GM21737 (cell line): ENCODE results near the gene DGKZ.
A peak's percentile ranks its signal among the peaks of the same experiment; 100 is the strongest.
"Not testable (repeated sequence)": the region's sequence is repeated elsewhere in the genome, so short reads cannot be mapped to it uniquely, and the experiment has no call there.

ENCODE experiments used
- ATAC-seq: cut with Tn5 transposase; IDR thresholded peaks from one replicate; pipeline ENCODE4 v1.9.1; 2021; ENCODE audit warnings: mild to moderate bottlenecking, moderate library complexity; ENCODE audit not compliant: unreplicated experiment

DGKZ gene

DNA sequence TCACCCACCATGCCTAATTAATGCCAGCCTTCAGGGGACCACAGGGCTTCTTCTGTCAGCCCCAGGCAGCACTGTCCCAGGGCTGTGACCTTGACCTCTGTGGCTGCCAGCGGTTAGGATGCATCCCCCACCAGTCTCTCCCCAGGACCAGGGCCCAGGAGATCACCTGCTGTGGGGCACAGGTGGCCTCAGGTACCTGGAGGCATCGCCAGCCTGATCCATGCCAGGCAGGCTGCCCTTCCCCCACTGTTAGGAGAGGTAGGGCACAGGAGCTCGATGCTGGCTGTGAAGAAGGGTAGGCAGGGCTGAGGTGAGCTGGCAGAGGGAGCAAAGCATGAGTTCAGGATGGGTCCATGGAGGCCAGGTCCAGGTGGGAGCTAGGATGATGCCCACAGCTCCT lies 17.5 kb downstream of the DGKZ start:
- ATAC-seq = no peak

GRCh38 chr11:46366260-46366659 lies 19.0 kb downstream of the DGKZ start:
- no peak for ATAC-seq

DNA sequence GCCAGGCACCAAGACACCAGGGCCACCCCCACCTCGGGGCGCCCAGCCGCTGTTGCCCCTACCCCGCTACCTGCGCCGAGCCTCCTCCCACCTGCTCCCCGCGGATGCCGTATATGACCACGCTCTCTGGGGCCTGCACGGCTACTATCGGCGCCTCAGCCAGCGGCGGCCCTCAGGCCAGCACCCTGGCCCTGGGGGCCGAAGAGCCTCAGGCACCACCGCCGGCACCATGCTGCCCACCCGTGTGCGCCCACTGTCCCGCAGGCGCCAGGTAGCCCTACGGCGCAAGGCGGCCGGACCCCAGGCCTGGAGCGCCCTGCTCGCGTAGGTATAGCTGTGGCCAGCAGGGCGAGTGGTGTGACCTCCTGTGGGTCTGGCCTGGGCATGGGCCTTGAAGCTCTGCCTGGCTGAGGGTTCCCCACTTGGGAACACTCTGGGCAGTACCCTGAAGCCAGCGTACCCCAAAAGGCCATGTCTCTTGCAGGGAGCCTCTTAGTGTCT lies 19.4 kb downstream of the DGKZ start:
- no peak for ATAC-seq

GRCh38 chr11:46367244-46367915 lies 20.1 kb downstream of the DGKZ start:
- ATAC-seq = peak; percentile 57

GRCh38 chr11:46367916-46368267 lies 20.6 kb downstream of the DGKZ start:
- ATAC-seq = no peak

DNA sequence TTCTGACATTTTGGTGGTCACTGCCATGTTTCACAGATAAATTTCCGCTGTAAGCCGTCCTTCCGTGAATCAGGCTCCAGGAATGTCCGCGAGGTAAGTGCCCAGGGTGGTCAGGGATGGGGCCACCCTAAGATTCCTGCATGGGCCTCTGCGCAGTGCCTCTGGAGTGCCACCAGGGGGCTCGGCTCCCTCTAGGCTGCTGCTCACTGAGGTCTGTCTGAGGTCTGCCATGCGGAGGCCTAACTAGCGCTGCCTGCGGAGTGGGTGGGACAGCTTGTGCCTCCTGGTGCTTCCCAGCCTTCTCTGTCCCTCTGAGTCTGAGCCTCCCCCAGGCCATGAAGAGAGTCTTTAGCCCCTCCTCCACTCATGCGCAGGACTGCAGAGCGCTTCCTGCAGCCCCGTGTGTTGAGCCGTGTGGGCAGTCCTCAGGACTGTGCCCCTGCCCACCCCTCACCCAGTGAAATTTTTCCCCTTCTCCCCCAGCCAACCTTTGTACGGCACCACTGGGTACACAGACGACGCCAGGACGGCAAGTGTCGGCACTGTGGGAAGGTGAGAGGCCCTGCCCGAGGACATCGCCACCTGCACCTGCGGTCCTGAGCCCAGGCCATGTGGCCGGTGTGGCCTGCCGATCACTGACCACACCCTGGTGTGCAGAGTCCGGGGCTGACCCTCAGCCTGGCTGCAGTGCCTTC lies 22.3 kb downstream of the DGKZ start:
- ATAC-seq = peak; percentile 55

- no peak for ATAC-seq
Measured at GRCh38 chr11:46370253-46370652, 23.0 kb downstream of the DGKZ start.

- ATAC-seq = not testable (repeated sequence)
Measured at GRCh38 chr11:46371262-46371661, 24.0 kb downstream of the DGKZ start.

GRCh38 chr11:46372086-46372485 lies 24.8 kb downstream of the DGKZ start:
- no peak for ATAC-seq

- ATAC-seq = not testable (repeated sequence)
Measured at GRCh38 chr11:46372501-46372900, 25.2 kb downstream of the DGKZ start.

DNA sequence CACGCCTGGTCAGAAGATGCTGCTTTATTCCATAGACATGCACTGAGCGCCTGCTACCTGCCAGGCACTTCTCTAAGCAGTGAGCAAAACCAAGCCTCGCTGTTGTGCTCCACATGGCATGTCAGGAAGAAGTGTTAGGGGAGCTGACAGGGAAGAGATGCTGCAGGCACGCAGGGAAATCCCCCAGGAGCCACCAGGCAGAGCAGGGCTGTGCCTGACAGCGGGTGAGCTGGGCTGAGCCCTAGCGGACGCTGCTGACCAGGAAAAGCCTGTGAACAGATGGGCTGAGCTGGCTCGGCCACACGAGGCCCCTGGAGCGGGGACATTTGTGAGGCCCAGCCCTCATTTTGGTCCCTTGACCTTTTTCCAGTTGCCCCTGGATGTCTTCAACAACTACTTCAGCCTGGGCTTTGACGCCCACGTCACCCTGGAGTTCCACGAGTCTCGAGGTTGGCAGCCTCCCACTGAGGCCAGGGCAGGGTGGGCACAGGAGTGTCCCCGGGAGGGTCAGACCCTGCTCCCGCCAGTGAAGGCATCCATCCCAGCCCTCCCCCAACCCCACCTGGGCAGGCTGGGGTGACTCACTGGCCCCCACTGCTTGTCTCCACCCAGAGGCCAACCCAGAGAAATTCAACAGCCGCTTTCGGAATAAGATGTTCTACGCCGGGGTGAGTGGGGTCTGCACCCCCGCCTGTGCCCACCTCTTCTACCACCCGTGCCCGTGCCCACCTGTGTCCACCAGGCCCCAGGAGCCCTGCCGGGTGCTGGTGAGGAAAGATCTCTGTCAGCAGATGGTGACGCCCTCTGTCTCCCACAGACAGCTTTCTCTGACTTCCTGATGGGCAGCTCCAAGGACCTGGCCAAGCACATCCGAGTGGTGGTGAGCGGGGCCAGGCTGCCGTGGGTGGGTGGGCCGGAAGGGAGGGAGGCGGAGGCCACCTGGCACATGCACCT lies 26.8 kb downstream of the DGKZ start:
- no peak for ATAC-seq

- no peak for ATAC-seq
Measured at GRCh38 chr11:46374815-46375214, 27.6 kb downstream of the DGKZ start.

DNA sequence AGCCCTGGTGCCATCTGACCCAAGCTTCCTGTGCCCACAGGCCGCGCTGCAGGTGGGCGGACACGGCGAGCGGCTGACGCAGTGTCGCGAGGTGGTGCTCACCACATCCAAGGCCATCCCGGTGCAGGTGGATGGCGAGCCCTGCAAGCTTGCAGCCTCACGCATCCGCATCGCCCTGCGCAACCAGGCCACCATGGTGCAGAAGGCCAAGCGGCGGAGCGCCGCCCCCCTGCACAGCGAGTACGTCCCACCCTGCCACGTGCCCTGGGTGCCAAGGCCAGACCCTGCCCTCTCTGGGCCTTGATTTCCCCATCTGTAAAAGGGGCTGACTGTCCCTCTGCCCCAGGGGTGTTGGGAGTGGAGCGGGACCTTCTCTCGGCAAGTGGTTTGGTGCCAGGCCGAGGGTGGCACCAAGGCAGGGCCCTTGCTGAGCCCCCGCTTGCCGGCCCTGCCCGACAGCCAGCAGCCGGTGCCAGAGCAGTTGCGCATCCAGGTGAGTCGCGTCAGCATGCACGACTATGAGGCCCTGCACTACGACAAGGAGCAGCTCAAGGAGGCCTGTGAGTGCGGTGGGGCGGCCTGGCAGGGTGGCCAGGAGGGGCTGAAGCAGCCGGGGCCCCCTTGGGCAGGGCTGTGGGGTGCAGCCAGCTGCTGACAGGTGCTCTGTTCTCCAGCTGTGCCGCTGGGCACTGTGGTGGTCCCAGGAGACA lies 28.3 kb downstream of the DGKZ start:
- ATAC-seq = no peak

- no peak for ATAC-seq
Measured at GRCh38 chr11:46376258-46377050, 29.2 kb downstream of the DGKZ start.

DNA sequence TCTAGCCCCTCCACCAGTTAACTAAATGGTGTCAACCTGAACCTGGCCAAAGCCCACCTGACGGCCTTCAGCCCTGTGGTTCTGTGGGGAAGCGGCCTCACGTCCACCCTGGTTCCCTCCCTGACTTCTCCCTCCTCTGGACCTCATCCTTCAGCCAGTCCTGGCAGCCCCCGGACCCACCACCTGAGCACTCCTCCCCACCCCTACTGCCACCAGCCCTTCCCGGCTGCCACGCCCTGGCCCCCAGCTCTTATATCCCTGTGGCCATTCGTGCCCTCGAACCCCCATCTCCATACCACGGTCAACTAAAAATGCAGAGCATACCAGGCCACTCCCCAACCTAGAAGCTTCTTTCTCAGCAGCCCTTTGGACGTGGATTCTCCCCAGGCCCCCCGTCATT lies 30.0 kb downstream of the DGKZ start:
- ATAC-seq = no peak

DNA sequence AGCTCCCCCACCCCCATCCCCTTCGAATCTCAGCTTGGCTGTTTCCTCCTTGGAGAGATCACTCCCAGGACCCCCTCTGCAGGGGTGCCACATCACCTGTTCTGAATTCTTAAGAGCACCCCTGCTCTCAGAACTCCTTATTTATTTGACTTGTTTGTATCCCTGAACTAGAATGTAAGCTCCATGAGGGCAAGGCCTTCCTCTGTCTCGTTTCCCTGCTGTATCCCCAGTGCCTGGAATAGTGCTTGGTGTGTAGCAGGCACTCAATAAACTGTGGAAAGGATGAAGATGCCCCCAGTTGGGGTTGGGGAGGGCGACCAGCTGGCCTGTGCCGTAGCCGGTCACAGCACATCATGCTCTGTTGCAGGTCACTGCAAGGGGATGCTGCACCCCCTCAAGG lies 30.6 kb downstream of the DGKZ start:
- ATAC-seq = no peak

DNA sequence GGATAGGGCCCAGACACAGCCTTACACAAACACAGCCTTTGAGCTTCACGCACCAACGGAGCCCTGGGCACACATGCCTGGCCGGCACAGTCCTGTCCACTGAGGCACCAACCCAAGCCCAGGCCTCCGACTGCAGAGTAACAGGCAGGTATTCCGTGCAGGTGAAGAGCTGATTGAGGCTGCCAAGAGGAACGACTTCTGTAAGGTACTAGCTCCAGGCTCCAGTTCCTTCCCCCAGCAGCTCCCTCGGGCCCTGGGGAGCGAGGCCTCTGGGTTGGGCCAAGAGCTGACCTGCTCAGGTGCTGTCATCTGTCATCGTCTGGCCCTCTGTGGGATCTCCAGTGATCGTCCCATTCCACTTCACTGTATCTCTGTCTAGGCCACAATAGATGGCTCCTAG lies 31.0 kb downstream of the DGKZ start:
- no peak for ATAC-seq

DNA sequence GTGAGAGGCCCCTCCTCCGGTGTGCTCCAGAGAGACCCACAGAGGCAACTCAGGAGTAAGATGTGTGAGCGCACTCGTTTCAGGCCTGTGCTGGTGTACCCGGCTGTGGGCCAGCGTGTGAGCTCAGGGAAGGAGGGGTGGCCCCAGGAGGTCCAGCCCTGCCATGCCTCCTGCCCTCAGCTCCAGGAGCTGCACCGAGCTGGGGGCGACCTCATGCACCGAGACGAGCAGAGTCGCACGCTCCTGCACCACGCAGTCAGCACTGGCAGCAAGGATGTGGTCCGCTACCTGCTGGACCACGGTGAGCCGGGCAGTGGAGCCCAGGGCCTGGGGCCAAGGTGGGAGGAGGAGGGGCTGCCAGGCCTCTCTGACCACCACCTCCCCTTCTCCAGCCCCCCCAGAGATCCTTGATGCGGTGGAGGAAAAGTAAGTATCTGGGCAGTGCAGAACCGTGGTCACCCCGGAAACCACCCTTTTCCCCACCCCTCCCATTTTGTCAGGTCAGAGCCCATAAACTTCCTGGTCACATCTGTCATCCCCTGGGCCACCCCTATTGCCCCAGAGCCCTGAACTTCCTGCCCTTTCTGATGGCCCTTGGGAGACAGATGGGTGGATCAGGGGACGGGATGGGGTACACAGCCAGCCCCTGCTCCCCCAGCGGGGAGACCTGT lies 31.7 kb downstream of the DGKZ start:
- ATAC-seq = no peak

- ATAC-seq = not testable (repeated sequence)
Measured at GRCh38 chr11:46379482-46380293, 32.4 kb downstream of the DGKZ start.
